Mucosa of rectum (tissue), 2 donors: ENCODE results near the gene RPUSD3.
"Not testable (repeated sequence)": the region's sequence is repeated elsewhere in the genome, so short reads cannot be mapped to it uniquely, and the experiment has no call there.

Source experiments
- H3K27ac ChIP-seq, 2 donors: one replicate each; pipeline ENCODE4 v1.7.0; 2013; ENCODE audit warnings: inconsistent platforms in 2 of 2, low read depth in 2 of 2, low read length in 2 of 2
- H3K27me3 ChIP-seq, 2 donors: one replicate each; pipeline ENCODE4 v1.7.0; 2013; ENCODE audit warnings: low read length in 2 of 2; ENCODE audit not compliant: control insufficient read depth in 2 of 2, insufficient read depth in 2 of 2
- H3K36me3 ChIP-seq, 2 donors: one replicate each; pipeline ENCODE4 v1.7.0; 2013; ENCODE audit warnings: low read length in 2 of 2; ENCODE audit not compliant: control insufficient read depth in 2 of 2, insufficient read depth in 2 of 2
- H3K4me1 ChIP-seq, 2 donors: one replicate each; pipeline ENCODE4 v1.7.0; 2013; ENCODE audit warnings: low read length in 2 of 2, mild to moderate bottlenecking in 1 of 2; ENCODE audit not compliant: control insufficient read depth in 2 of 2, insufficient read depth in 2 of 2
- H3K4me3 ChIP-seq, 2 donors: one replicate each; pipeline ENCODE4 v1.7.0; 2013; ENCODE audit warnings: low read length in 2 of 2
- H3K9ac ChIP-seq, 2 donors: one replicate each; pipeline ENCODE4 v1.7.0; 2013; ENCODE audit warnings: low read length in 2 of 2, low read depth in 1 of 2, mild to moderate bottlenecking in 1 of 2
- H3K9me3 ChIP-seq, 2 donors: one replicate each; pipeline ENCODE4 v1.7.0; 2013; ENCODE audit warnings: low read length in 2 of 2; ENCODE audit not compliant: control insufficient read depth in 2 of 2
- donor health status: healthy.
- donor health status: Normal muscosa, but diverticular disease.

The RPUSD3 gene

GRCh38 chr3:9854291-9854940, 10.6 kb upstream of the RPUSD3 start:
- H3K4me3 ChIP-seq, H3K9me3 ChIP-seq, H3K4me1 ChIP-seq, H3K27me3 ChIP-seq, H3K36me3 ChIP-seq, H3K27ac ChIP-seq, H3K9ac ChIP-seq: not testable (repeated sequence)

DNA sequence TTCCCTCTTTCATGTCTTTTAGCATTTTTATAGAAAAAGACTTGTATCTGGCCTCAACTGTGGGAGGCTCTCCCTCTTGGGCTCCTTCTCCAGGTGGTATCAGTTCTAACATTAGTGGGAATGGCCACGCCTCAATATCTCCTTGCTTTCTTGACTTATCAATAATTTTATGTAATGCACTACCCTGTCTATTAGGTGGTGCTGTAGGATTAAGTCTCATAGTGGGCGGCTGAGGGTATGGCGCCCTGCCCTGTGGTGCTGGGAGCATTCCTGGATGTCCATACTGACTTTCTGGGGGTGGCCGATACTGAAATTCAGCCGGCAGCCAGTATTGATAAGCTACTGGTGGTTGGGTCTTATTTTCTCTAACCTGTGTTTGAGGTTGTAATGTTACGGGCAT, 8.7 kb upstream of the RPUSD3 start:
- no peaks in the 10 kb centered on the region for H3K36me3 ChIP-seq
- no peaks in the 10 kb centered on the region for H3K27me3 ChIP-seq
- no peaks in the 10 kb centered on the region for H3K4me1 ChIP-seq
- H3K9me3 ChIP-seq, result no peaks in the 10 kb centered on the region
- H3K9ac ChIP-seq, result no peak overlapping the region
- no peak overlapping the region for H3K27ac ChIP-seq
- no peak overlapping the region for H3K4me3 ChIP-seq

GRCh38 chr3:9851926-9852325, 8.1 kb upstream of the RPUSD3 start:
- H3K27ac ChIP-seq, H3K9me3 ChIP-seq, H3K27me3 ChIP-seq, H3K36me3 ChIP-seq, H3K9ac ChIP-seq, H3K4me1 ChIP-seq, H3K4me3 ChIP-seq: not testable (repeated sequence)

- H3K36me3 ChIP-seq, H3K27ac ChIP-seq, H3K4me1 ChIP-seq, H3K9me3 ChIP-seq, H3K4me3 ChIP-seq, H3K9ac ChIP-seq, H3K27me3 ChIP-seq: not testable (repeated sequence)
These were observed 7.6 kb upstream of the RPUSD3 start for GRCh38 chr3:9851383-9851782.

DNA sequence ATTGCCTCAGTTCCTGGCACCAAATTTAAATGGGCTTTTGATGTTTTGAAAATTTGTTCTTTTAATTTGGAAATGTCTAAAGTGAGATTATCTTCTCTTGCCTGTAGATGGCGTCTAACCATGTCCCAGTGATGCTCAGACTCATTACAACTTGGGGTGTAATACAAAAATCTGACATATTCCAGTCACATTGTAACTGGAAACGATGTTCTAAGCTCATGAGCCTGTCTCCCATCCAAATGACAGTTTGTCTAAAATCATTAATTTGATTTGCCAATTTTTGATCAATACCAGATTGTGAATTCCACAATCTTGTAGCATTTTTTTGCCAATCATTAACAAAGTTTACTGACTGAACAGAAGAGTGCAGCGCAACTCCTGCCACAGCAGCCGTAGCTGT, 5.1 kb upstream of the RPUSD3 start:
- H3K36me3 ChIP-seq, result not testable (repeated sequence)

GRCh38 chr3:9847870-9848269, 4.1 kb upstream of the RPUSD3 start:
- H3K4me3 ChIP-seq, result not testable (repeated sequence)

More for the DNA sequence above, 5.1 kb upstream of the RPUSD3 start:
- not testable (repeated sequence) for H3K9me3 ChIP-seq, H3K9ac ChIP-seq, H3K27me3 ChIP-seq, H3K4me3 ChIP-seq, H3K27ac ChIP-seq, H3K4me1 ChIP-seq

DNA sequence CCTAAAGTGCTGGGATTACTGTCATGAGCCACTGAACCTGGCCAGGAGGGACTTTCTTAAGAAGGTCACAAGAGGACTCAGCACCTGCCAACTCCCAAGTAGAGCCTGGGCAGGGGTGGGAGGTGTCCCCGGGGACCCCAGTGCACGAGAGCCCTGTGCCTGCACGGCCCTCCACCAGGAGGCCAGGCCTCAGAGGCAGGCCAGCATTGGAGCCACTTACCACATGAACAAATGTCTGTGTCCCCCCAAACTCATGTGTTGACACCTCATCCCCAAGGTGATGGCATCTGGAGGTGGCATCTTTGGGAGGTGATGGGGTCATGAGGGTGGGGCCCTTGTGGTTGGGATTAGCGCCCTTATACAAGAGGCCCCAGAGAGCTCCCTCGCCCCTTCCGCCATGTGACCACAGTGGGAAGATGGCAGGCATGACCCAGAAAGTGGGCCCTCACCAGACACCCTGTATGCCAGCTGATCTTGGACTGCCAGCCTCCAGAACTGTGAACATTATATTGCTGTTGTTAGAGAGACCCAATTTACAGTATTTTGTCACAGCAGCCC, 3.2 kb upstream of the RPUSD3 start:
- Histone ChIP-seq H3K9ac (no peak overlapping the region), H3K4me1 (peaks cover 7 to 9% of the 10 kb centered on the region in 2 donors), H3K9me3 (no peaks in the 10 kb centered on the region), H3K27me3 (no peaks in the 10 kb centered on the region), H3K27ac (no peak overlapping the region), H3K4me3 (no peak overlapping the region), H3K36me3 (peaks cover 0 to 1% of the 10 kb centered on the region in 2 donors)

More at GRCh38 chr3:9847870-9848269, 4.1 kb upstream of the RPUSD3 start:
- not testable (repeated sequence) for H3K9me3 ChIP-seq, H3K9ac ChIP-seq, H3K4me1 ChIP-seq, H3K27me3 ChIP-seq, H3K36me3 ChIP-seq, H3K27ac ChIP-seq

- no peak overlapping the region for H3K27ac ChIP-seq
- no peaks in the 10 kb centered on the region for H3K27me3 ChIP-seq
- no peak overlapping the region for H3K4me3 ChIP-seq
- peaks cover 7 to 9% of the 10 kb centered on the region in 2 donors for H3K4me1 ChIP-seq
- H3K9me3 ChIP-seq, result no peaks in the 10 kb centered on the region
- H3K9ac ChIP-seq, result no peak overlapping the region
- peaks cover 6 to 7% of the 10 kb centered on the region in 2 donors for H3K36me3 ChIP-seq
These were observed 2.4 kb upstream of the RPUSD3 start for GRCh38 chr3:9846231-9846630.

GRCh38 chr3:9841015-9841414, 2.8 kb downstream of the RPUSD3 start:
- H3K4me1 ChIP-seq, result peaks cover 7 to 9% of the 10 kb centered on the region in 2 donors

DNA sequence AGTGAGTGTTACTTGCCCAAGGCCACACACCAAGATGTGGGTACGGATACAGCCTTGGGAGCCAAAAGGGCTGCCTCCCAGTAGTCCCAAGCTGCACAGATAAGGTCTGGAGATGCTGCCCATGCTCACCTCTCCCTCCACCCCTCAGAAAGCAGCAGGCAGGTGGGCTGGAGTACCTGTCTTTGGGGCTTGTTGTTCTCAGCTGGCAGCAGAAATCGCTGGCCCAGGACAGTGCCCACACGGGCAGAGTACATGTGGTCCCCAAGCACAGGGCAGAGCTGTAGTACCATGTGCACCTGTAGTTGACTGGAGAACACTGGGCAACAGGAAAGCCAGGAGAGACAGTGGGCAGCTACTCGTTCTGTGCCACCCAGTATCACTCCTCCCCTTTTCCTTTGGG, 5.0 kb downstream of the RPUSD3 start:
- no peaks in the 10 kb centered on the region for H3K9me3 ChIP-seq
- no peak overlapping the region for H3K9ac ChIP-seq
- H3K4me1 ChIP-seq, result peaks cover 3 to 5% of the 10 kb centered on the region in 2 donors
- H3K27ac ChIP-seq, result no peak overlapping the region
- H3K4me3 ChIP-seq, result no peak overlapping the region
- H3K36me3 ChIP-seq, result peaks cover 30 to 54% of the 10 kb centered on the region in 2 donors
- H3K27me3 ChIP-seq, result no peaks in the 10 kb centered on the region

More at GRCh38 chr3:9841015-9841414, 2.8 kb downstream of the RPUSD3 start:
- Histone ChIP-seq H3K4me3 (no peak overlapping the region), H3K36me3 (peaks cover 19 to 37% of the 10 kb centered on the region in 2 donors), H3K9me3 (no peaks in the 10 kb centered on the region), H3K27me3 (no peaks in the 10 kb centered on the region), H3K27ac (no peak overlapping the region), H3K9ac (no peak overlapping the region)
